22Rv1 (cell line): ENCODE measurements around the gene OR11H7.

Experiments
- H3K27ac ChIP-seq: fragments of 450-650 bp; 2 replicates; pipeline ENCODE4 v1.5.1; 2017
- CTCF ChIP-seq: fragments of 450-650 bp; IDR thresholded peaks from 2 replicates; pipeline ENCODE4 v1.5.1; 2017; ENCODE audit warnings: mild to moderate bottlenecking
- ZFX ChIP-seq: fragments of 450-650 bp; IDR thresholded peaks from 2 replicates; pipeline ENCODE4 v1.6.1; 2017; ENCODE audit warnings: antibody characterized with exemption, borderline replicate concordance

OR11H7 gene

GRCh38 chr14:20277409-20277808 lies 48.6 kb downstream of the OR11H7 start:
- no peak overlapping the region for H3K27ac ChIP-seq
- TF ChIP-seq CTCF (no peak), ZFX (no peak)

- no peak overlapping the region for H3K27ac ChIP-seq
- TF ChIP-seq CTCF (no peak), ZFX (no peak)
These were observed 49.6 kb downstream of the OR11H7 start for GRCh38 chr14:20278414-20278813.

- H3K27ac ChIP-seq: peak overlapping the region; percentile 31; the same call in 1 of the 2 replicates
These were observed 51.5 kb downstream of the OR11H7 start for GRCh38 chr14:20280265-20280664.
